GM12878 (cell line): ENCODE results near the gene SUMF2. TPM values are rescaled to one million over a fixed set of nuclear protein-coding genes. Genes with fewer than 3 reads are reported as not detected.

Experiments used
- BCLAF1 ChIP-seq: fragments of 450-650 bp; IDR thresholded peaks from 2 replicates; pipeline ENCODE4 v1.6.1; 2017; ENCODE audit warnings: antibody characterized with exemption, mild to moderate bottlenecking, moderate library complexity
- E2F8 ChIP-seq: fragments of 450-650 bp; IDR thresholded peaks from 2 replicates; pipeline ENCODE4 v1.6.1; 2018; ENCODE audit warnings: mild to moderate bottlenecking, low read depth, moderate library complexity; ENCODE audit not compliant: partially characterized antibody
- GATAD2B ChIP-seq: fragments of 450-650 bp; conservative IDR thresholded peaks from 2 replicates; pipeline ENCODE4 v1.6.1; 2017; ENCODE audit warnings: low read depth, mild to moderate bottlenecking, moderate library complexity
- HDAC2 ChIP-seq: fragments of 200-600 bp; sonication (generic); IDR thresholded peaks from 2 replicates; pipeline ENCODE4 v1.6.1; 2017
- HSF1 ChIP-seq: fragments of 150-350 bp; IDR thresholded peaks from 2 replicates; pipeline ENCODE4 v1.6.1; 2014; ENCODE audit warnings: mild to moderate bottlenecking, low read depth, low read length
- JUNB ChIP-seq: IDR thresholded peaks from 2 replicates; pipeline ENCODE4 v1.6.1; 2016; ENCODE audit warnings: antibody characterized with exemption, mild to moderate bottlenecking
- MAX ChIP-seq: IDR thresholded peaks from 2 replicates; pipeline ENCODE4 v1.6.1; 2012; ENCODE audit warnings: low read depth, low read length, improper control_type of control experiment
- MEF2A ChIP-seq: IDR thresholded peaks from 2 replicates; pipeline ENCODE4 v1.6.1; 2011; ENCODE audit warnings: low read depth, mild to moderate bottlenecking, low read length, moderate library complexity; ENCODE audit not compliant: insufficient read depth
- NR2C1 ChIP-seq: fragments of 450-650 bp; IDR thresholded peaks from 2 replicates; pipeline ENCODE4 v1.6.1; 2017; ENCODE audit warnings: antibody characterized with exemption, mild to moderate bottlenecking, moderate library complexity
- NR2C2 ChIP-seq: IDR thresholded peaks from 2 replicates; pipeline ENCODE4 v1.6.1; 2011; ENCODE audit warnings: borderline replicate concordance, low read depth; ENCODE audit not compliant: control insufficient read depth, insufficient read length
- NR2F1 ChIP-seq: fragments of 450-650 bp; conservative IDR thresholded peaks from 2 replicates; pipeline ENCODE4 v1.6.1; 2017; ENCODE audit warnings: mild to moderate bottlenecking
- RCOR1 ChIP-seq: conservative IDR thresholded peaks from 2 replicates; pipeline ENCODE4 v1.6.1; 2012; ENCODE audit warnings: low read depth, low read length, improper control_type of control experiment
- RELA ChIP-seq: fragments of 450-650 bp; IDR thresholded peaks from 2 replicates; pipeline ENCODE4 v1.8.0; 2014; ENCODE audit warnings: borderline replicate concordance; ENCODE audit not compliant: partially characterized antibody
- SIX5 ChIP-seq: IDR thresholded peaks from 2 replicates; pipeline ENCODE4 v1.6.1; 2011; ENCODE audit warnings: mild to moderate bottlenecking, low read depth, low read length, moderate library complexity; ENCODE audit not compliant: severe bottlenecking
- SKIL ChIP-seq: fragments of 450-650 bp; IDR thresholded peaks from 2 replicates; pipeline ENCODE4 v1.6.1; 2017; ENCODE audit warnings: mild to moderate bottlenecking, low read depth, inconsistent platforms; ENCODE audit not compliant: poor library complexity, severe bottlenecking
- SMAD1 ChIP-seq: fragments of 450-650 bp; IDR thresholded peaks from 2 replicates; pipeline ENCODE4 v1.6.1; 2018; ENCODE audit warnings: mild to moderate bottlenecking, low read depth; ENCODE audit not compliant: partially characterized antibody
- SMAD5 ChIP-seq: IDR thresholded peaks from 2 replicates; pipeline ENCODE4 v1.6.1; 2016; ENCODE audit warnings: antibody characterized with exemption, low read depth
- SREBF1 ChIP-seq: IDR thresholded peaks from 2 replicates; pipeline ENCODE4 v1.6.1; 2012; ENCODE audit warnings: mild to moderate bottlenecking, low read length
- SUPT20H ChIP-seq: IDR thresholded peaks from 2 replicates; pipeline ENCODE4 v1.6.1; 2011; ENCODE audit warnings: low read depth, mild to moderate bottlenecking, low read length, moderate library complexity, borderline replicate concordance; ENCODE audit not compliant: control insufficient read depth
- ZNF207 ChIP-seq: fragments of 450-650 bp; IDR thresholded peaks from 2 replicates; pipeline ENCODE4 v1.6.1; 2014; ENCODE audit warnings: antibody characterized with exemption, mild to moderate bottlenecking, borderline replicate concordance
- polyA plus RNA-seq, 11 experiments: library from polyadenylated mRNA; depleted of rRNA in 4 of 11; unstranded in 6 of 11; stranded (reverse) in 5 of 11; fragments of >200 nt; fragmentation: Nextera tagmentation in 4 of 11; fragmentation: Illumina TruSeq in 1 of 11; extraction: Ambion mirVana in 4 of 11; extraction: Trizol in 1 of 11; gene quantifications; 1 replicate in 1 of 11; 2 replicates in 10 of 11; pipeline versions ENCODE4 v1.2.1 to v1.2.3, GENCODE V29; 2011 to 2016; ENCODE audit warnings: inconsistent platforms in 2 of 11, missing spikeins in 2 of 11, low read depth in 1 of 11
- total RNA-seq, 4 experiments: library from RNA; depleted of rRNA in 3 of 4; stranded (reverse); fragments of >200 nt in 3 of 4; fragmentation: Illumina TruSeq in 1 of 4; extraction: Trizol in 1 of 4; gene quantifications; 2 replicates each; pipeline versions ENCODE4 v1.2.1 to v1.2.3, GENCODE V29; 2013 to 2021

The SUMF2 gene
- total and polyA plus RNA-seq, 10 of the 15 experiments (the other 5 are each of a cell fraction or from before 2014, with no cell fraction given) = 39.9 to 106 (median 71.7) TPM

DNA sequence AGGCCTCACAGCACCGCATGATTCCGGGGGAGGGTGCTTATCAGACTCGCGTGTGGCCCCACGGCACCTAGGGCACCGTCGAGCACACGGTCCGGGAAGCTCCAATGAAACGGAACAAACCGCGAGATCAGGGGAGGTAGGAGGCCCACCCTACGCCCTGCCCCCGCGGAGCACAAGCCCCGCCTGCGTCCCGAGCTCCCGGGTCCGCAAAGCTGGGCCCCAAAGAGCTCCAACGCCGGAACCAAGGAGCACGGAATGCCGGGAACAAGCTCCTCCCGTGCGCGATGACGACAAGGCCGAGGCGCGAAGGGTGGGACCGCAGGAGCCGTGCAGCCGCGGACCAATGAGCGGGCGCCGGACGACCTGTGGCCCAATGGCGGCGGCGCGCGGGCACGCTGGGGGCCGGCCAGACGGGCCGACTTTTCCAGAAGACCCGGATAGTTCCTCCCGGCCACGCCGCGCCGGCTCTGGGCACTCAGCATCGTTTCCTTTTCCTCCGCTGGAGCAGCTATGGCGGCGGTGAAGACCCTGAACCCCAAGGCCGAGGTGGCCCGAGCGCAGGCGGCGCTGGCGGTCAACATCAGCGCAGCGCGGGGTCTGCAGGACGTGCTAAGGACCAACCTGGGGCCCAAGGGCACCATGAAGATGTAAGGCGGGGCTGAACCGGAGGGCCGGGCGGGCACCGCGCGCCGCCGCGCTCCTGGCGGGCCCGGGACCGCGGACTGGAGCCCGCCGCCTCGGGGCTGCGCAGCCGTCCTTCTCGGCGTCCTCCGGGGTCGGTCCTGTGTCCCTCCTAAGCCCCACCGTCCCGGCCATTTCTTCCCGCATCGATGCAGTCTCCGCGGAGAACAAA is 12.5 kb upstream of the SUMF2 start, which contains the start of the genes CCT6A and PSPH (continued):
- TF ChIP-seq HDAC2 (no peak), HSF1 (no peak), SIX5 (no peak), NR2F1 (peak; percentile 21; the same call in 1 of the 2 replicates), BCLAF1 (no peak), SMAD5 (peak; percentile 90), RCOR1 (no peak), RELA (no peak), NR2C1 (0 out of 2 replicates have a peak, but pooled peaks have one; percentile 9), GATAD2B (peak; percentile 80), SMAD1 (no peak), MAX (peak; percentile 58; the same call in 1 of the 2 replicates), NR2C2 (no peak), E2F8 (no peak), SKIL (no peak), SUPT20H (no peak), JUNB (no peak), SREBF1 (no peak), MEF2A (no peak), ZNF207 (0 out of 2 replicates have a peak, but pooled peaks have one; percentile 27)
